ENCODE results near the gene PFKFB4. TPM values are rescaled to one million over a fixed set of nuclear protein-coding genes. Genes with fewer than 3 reads are reported as not detected.

PFKFB4 gene
- total RNA-seq, 2 experiments from 2014 or later = 58.4 to 63.7 TPM

DNA sequence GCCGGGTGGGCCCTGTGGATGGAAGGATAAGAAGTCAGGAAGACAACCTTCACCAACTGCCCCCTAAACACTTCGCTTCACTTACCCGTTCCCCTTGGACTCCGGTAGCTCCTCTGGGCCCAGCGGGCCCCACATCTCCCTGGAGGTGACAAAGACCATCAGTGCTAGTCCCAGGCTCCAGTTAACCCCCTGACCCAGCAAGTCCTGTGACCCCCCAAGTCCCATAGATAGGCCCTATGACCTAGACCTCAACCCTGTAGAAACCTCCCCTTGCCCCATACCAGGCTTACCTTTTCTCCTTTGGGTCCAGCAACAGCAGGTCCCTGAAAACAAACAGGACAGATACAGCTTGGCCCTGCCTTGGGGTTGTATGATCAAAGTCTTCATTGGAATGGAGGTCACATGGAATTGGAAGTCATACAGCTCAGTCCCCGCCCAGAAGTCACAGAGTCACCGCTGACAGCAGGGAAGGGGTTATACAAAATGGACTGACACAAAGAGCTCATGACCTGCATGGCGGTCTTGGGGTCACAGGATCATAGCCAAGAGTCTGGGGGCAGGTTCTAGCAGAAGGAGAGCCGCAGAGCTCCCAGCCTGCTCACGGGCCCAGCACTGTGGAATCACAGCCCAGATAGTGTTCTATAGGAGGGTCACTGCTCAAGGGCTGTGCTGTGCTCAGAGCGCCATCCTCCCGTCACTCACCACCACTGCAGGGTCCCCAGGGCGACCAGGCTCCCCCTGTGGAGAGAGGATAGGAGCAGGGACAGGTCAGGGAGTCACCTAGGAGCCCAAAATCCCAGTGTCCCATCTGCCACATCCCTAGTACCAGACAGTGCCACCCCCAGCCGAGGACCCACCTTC is 25.2 kb upstream of the PFKFB4 start:
- H3K36me3 Mint-ChIP-seq (ENCODE audit: low read depth) = no peaks in the 10 kb centered on the region
- ATAC-seq = no peak
- POLR2A ChIA-PET = interaction anchor here (0.5 kb wide), 1 partner anchor 951 kb away, joined by 4 read pairs; no protein-coding TSS in a partner anchor
- peaks cover 2% of the 10 kb centered on the region for H3K27me3 Mint-ChIP-seq
- H3K9me3 Mint-ChIP-seq (ENCODE audit: low read depth) = no peaks in the 10 kb centered on the region
- CTCF ChIA-PET = no interaction called here
- DNase-seq = no peak
- no peak overlapping the region for H3K4me3 Mint-ChIP-seq
- intact Hi-C loops (cut with DNase I, micrococcal nuclease) = no loop called here
- no peaks in the 10 kb centered on the region for H3K4me1 Mint-ChIP-seq
- H3K27ac Mint-ChIP-seq = no peak overlapping the region

DNA sequence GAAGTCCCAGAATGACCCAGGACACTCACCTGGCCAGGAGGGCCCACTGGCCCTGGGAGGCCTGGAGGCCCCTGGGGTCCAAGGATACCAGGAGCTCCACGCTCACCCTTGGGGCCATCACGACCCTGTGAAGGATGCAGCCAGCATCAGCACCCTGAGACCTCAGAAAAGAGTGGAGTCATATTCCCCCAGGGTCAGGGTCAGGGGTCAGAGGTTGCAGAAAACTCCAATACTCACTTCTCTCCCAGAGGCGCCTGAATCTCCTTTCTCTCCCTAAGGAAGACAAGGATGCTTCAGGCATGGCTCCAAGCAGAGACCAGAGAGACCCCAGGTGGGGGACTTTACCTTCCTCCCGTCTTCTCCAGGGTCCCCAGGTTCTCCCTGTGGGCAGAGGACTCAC is 20.0 kb upstream of the PFKFB4 start:
- POLR2A ChIA-PET = no interaction called here

DNA sequence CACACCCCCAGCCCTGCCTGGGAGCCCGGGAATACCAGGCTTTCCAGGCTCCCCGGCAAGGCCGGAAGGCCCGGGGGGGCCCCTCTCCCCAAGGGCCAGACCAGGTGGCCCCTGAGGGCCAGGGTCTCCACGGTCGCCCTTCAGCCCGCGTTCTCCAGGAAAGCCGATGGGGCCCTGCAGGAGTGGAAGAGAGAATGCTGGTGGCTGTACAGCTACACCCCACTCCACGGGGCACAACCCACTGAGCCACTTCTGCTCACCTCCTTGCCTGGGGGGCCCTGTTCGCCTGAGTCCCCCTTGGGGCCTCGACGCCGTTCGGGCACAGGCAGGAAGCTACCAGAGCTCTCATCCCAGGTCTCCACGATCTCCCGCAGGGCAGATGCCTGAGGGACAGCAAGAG is 18.8 kb upstream of the PFKFB4 start:
- H3K27ac Mint-ChIP-seq = no peak overlapping the region
- H3K9me3 Mint-ChIP-seq (ENCODE audit: low read depth) = no peaks in the 10 kb centered on the region
- H3K4me1 Mint-ChIP-seq = no peaks in the 10 kb centered on the region
- no peak for ATAC-seq
- no peaks in the 10 kb centered on the region for H3K36me3 Mint-ChIP-seq (ENCODE audit: low read depth)
- no peak overlapping the region for H3K4me3 Mint-ChIP-seq
- no peaks in the 10 kb centered on the region for H3K27me3 Mint-ChIP-seq
- intact Hi-C loops (cut with DNase I, micrococcal nuclease) = no loop called here
- no peak for DNase-seq
- ChIA-PET POLR2A (no interaction called here), CTCF (no interaction called here)

More for the DNA sequence above, 20.0 kb upstream of the PFKFB4 start:
- Mint-ChIP-seq H3K4me1 (no peaks in the 10 kb centered on the region), H3K27me3 (no peaks in the 10 kb centered on the region), H3K4me3 (no peak overlapping the region), H3K27ac (no peak overlapping the region), H3K36me3 (ENCODE audit: low read depth) (no peaks in the 10 kb centered on the region), H3K9me3 (ENCODE audit: low read depth) (no peaks in the 10 kb centered on the region)
- no peak for DNase-seq
- intact Hi-C loops (cut with DNase I, micrococcal nuclease) = no loop called here
- CTCF ChIA-PET = no interaction called here
- ATAC-seq = no peak

DNA sequence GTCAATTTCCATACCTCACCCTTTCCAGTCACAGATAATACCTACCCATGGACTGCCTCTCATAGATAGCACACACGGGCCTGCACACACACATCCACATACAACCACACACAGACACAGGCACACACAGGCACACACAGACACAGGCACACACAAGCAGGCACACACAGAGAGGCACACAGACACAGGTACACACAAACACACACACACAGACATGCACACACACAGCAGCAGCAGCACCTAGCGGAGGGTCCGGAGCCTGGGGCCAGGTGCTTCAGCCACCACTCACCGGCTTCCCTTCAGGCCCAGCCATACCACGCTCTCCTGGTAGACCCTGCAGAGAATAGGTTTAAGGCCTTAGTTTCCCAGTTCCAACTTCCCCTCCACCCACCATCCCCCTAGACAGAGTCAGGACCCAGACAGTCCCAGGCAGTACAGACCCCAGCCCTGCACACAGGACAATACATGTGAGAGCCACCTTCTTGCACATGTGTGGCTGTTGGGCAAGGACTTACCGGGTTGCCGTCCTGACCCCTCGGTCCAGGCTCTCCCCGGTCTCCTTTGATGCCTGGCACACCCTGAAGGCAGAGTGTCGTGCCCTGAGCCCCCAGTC is 17.5 kb upstream of the PFKFB4 start:
- no peak for ATAC-seq

DNA sequence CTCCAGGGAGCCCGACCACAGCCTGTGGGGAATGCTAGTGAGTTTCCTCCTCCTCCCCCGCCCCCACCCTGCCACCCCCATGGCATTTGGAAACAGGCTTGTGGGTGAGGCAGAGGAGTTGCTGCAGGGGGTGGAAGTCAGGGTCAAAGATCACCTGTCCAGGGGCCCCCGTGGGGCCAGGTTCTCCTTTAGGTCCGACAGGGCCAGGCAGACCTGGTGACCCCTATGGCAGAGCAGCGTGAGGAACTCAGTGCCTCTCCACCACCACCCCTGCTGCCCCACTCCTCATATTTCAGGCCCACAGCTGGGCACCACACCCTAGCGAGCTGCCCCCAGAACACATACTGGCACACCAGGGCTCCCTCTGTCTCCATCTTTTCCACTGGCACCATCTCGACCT is 15.9 kb upstream of the PFKFB4 start:
- CTCF ChIA-PET = no interaction called here
- DNase-seq (no peak), ATAC-seq (no peak)
- POLR2A ChIA-PET = no interaction called here
- Mint-ChIP-seq H3K4me1 (no peaks in the 10 kb centered on the region), H3K9me3 (ENCODE audit: low read depth) (no peaks in the 10 kb centered on the region), H3K4me3 (no peak overlapping the region), H3K27me3 (no peaks in the 10 kb centered on the region), H3K36me3 (ENCODE audit: low read depth) (no peaks in the 10 kb centered on the region), H3K27ac (no peak overlapping the region)
- intact Hi-C loops (cut with DNase I, micrococcal nuclease) = no loop called here

More for the DNA sequence above, 17.5 kb upstream of the PFKFB4 start:
- Mint-ChIP-seq H3K27me3 (no peaks in the 10 kb centered on the region), H3K9me3 (ENCODE audit: low read depth) (no peaks in the 10 kb centered on the region), H3K4me3 (no peak overlapping the region), H3K27ac (no peak overlapping the region), H3K36me3 (ENCODE audit: low read depth) (no peaks in the 10 kb centered on the region), H3K4me1 (no peaks in the 10 kb centered on the region)
- intact Hi-C loops (cut with DNase I, micrococcal nuclease) = no loop called here
- CTCF ChIA-PET = no interaction called here
- POLR2A ChIA-PET = no interaction called here
- no peak for DNase-seq

DNA sequence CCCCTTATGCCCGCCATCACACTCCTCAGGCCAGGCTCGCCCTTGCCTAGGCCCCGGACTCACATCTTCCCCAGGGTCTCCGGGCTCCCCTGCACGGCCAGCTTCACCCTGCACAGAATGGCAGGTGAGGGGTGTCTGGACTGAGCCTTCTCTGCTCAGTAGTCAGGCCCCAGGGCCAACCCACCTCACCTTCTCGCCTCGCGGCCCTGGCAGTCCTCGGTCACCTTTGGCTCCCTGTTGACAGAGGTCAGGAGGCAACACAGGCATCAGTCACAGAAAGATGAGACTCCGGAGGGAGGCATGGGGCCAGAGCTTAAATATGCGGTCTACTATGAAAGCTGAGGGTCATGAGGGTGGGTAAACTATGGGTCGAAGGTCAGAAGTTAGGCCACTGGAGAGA is 15.3 kb upstream of the PFKFB4 start:
- ChIA-PET CTCF (no interaction called here), POLR2A (no interaction called here)
- H3K27me3 Mint-ChIP-seq = no peaks in the 10 kb centered on the region
- no peaks in the 10 kb centered on the region for H3K9me3 Mint-ChIP-seq (ENCODE audit: low read depth)
- intact Hi-C loops (cut with DNase I, micrococcal nuclease) = no loop called here
- no peak for ATAC-seq
- no peaks in the 10 kb centered on the region for H3K36me3 Mint-ChIP-seq (ENCODE audit: low read depth)
- H3K27ac Mint-ChIP-seq = no peak overlapping the region
- H3K4me3 Mint-ChIP-seq = no peak overlapping the region
- DNase-seq = no peak
- no peaks in the 10 kb centered on the region for H3K4me1 Mint-ChIP-seq

DNA sequence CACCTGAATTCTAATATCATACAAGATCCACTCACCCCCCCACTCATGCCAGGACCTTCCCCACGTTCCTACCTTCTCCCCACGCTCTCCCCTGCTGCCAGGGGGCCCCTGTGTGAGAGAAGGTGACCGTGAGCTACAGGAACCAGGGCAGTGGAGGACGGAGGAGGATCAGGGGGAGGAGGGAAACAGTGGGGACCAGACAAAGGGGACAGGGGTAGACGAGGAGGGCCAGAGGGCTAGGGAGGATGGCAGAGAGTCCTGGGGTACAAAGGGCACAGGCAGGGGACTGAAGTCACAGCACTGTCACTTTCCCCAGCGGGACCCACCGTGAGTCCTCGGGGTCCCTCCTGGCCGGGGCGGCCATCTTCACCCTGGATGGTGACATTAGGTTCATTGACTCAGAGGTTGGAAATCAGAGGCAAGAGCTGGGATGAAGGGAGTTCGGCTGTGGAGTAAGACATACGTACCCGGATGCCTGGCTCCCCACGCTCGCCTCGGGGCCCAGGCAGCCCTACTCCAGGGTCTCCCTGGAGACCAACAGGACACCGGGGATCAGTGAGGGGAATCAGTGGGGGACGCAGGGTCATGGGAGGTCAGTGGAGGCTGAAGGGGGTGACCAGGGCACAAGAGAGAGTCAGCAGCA is 13.3 kb upstream of the PFKFB4 start:
- Mint-ChIP-seq H3K27me3 (no peaks in the 10 kb centered on the region), H3K36me3 (ENCODE audit: low read depth) (no peaks in the 10 kb centered on the region), H3K4me3 (no peak overlapping the region), H3K27ac (no peak overlapping the region), H3K4me1 (no peaks in the 10 kb centered on the region), H3K9me3 (ENCODE audit: low read depth) (no peaks in the 10 kb centered on the region)
- ChIA-PET POLR2A (no interaction called here), CTCF (no interaction called here)
- ATAC-seq = no peak
- DNase-seq = no peak
- intact Hi-C loops (cut with DNase I, micrococcal nuclease) = no loop called here

DNA sequence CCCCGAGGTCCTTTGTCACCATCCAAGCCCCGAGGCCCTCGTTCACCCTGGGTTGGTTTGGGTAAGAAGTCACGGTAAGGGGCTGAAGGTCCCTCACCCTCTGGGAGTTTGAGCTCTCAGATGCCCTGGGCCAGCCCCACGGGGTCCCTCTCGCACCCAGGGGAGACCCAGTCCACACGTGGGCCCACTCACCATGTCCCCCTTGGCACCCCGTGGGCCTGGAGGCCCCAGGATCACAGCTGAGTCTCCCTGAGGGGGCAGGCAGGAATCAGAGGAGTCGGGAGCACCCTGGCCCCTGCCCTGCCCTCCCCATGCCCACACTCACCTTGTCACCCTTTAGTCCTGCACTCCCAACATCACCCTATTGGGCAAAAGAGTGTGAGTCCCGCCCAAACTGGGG is 12.8 kb upstream of the PFKFB4 start:
- no peaks in the 10 kb centered on the region for H3K27me3 Mint-ChIP-seq
- DNase-seq = no peak
- CTCF ChIA-PET = no interaction called here
- no peaks in the 10 kb centered on the region for H3K4me1 Mint-ChIP-seq
- intact Hi-C loops (cut with DNase I, micrococcal nuclease) = no loop called here
- no peak overlapping the region for H3K27ac Mint-ChIP-seq
- no peak overlapping the region for H3K4me3 Mint-ChIP-seq
- POLR2A ChIA-PET = no interaction called here
- ATAC-seq = no peak
- H3K9me3 Mint-ChIP-seq (ENCODE audit: low read depth) = no peaks in the 10 kb centered on the region
- H3K36me3 Mint-ChIP-seq (ENCODE audit: low read depth) = no peaks in the 10 kb centered on the region

DNA sequence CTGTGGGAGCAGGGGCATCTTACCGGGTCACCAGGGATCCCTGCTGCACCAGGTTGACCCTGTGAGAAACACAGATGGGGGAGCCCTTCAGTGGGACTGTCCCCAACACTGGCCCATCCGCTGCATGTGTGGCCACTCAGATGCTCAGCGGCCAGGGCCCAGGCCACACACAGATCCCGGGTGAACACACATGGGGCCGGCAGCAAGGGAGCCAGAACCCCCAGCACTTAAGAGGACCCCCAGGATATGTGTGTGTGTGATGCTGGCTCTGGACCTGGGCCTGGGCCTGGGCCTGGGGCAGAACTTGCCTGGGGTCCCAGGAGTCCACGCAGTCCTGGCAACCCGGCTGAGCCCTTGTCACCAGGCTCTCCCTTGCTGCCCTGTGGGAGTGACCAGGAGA is 11.9 kb upstream of the PFKFB4 start:
- intact Hi-C loops (cut with DNase I, micrococcal nuclease) = no loop called here
- POLR2A ChIA-PET = no interaction called here
- no peaks in the 10 kb centered on the region for H3K27me3 Mint-ChIP-seq
- H3K27ac Mint-ChIP-seq = no peak overlapping the region
- CTCF ChIA-PET = interaction anchor here (0.6 kb wide), 1 partner anchor 293 kb away, joined by 3 read pairs; no protein-coding TSS in a partner anchor
- H3K4me1 Mint-ChIP-seq = peaks cover 3% of the 10 kb centered on the region
- H3K36me3 Mint-ChIP-seq (ENCODE audit: low read depth) = no peaks in the 10 kb centered on the region
- no peak for DNase-seq
- H3K9me3 Mint-ChIP-seq (ENCODE audit: low read depth) = no peaks in the 10 kb centered on the region
- ATAC-seq = no peak
- no peak overlapping the region for H3K4me3 Mint-ChIP-seq

DNA sequence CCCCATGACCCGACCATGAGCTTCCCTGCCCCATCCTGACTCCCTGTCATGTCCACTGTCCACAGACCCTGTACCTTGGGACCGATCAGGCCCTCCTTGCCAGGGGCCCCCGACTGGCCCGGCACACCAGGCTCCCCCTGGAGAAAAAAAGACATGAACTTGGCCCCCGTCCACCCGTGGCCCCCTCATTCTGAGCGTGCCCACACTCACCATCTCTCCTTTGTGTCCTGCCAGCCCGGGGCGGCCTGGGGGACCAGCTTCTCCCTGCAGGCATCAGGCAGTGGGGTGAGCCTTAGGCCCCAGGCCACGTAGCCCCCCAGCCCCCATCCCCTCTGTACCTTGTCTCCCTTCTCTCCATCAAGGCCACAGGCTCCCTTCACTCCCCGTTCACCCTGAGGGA is 10.9 kb upstream of the PFKFB4 start:
- ATAC-seq = no peak
- H3K4me3 Mint-ChIP-seq = no peak overlapping the region
- peaks cover 3% of the 10 kb centered on the region for H3K4me1 Mint-ChIP-seq
- no peak for DNase-seq
- no peaks in the 10 kb centered on the region for H3K27me3 Mint-ChIP-seq
- H3K36me3 Mint-ChIP-seq (ENCODE audit: low read depth) = no peaks in the 10 kb centered on the region
- POLR2A ChIA-PET = interaction anchor here (1.2 kb wide), 1 partner anchor 10 kb away, joined by 4 read pairs; no protein-coding TSS in a partner anchor
- intact Hi-C loops (cut with DNase I, micrococcal nuclease) = no loop called here
- CTCF ChIA-PET = interaction anchor here (0.7 to 1.1 kb wide), 3 partner anchors 9 to 203 kb away, joined by 3 read pairs; partner anchors contain the start of gene SLC26A6
- no peaks in the 10 kb centered on the region for H3K9me3 Mint-ChIP-seq (ENCODE audit: low read depth)
- H3K27ac Mint-ChIP-seq = no peak overlapping the region

DNA sequence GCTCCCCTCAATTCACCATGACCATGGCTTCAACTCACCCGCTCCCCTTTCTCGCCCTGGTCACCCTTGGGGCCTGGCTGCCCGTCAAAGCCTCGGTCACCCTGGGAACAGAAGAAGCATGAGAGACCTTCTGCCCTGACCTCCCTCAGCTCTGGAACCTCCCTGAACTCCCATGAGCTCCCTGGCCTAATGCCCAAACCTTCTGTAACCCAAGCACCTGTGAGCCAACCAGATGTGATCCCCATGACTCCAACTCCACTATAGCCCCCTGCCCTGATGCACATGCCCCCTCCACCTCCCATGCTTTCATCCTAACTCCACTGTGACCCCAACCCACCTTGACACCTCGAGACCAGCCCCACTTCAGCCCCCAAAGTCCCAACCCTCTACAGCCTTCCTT is 10.5 kb upstream of the PFKFB4 start:
- Mint-ChIP-seq H3K27me3 (no peaks in the 10 kb centered on the region), H3K9me3 (ENCODE audit: low read depth) (no peaks in the 10 kb centered on the region), H3K36me3 (ENCODE audit: low read depth) (no peaks in the 10 kb centered on the region), H3K4me1 (peaks cover 3% of the 10 kb centered on the region), H3K27ac (no peak overlapping the region), H3K4me3 (no peak overlapping the region)
- intact Hi-C loops (cut with DNase I, micrococcal nuclease) = no loop called here
- CTCF ChIA-PET = interaction anchor here (0.9 to 1.1 kb wide), 2 partner anchors 8 to 69 kb away, joined by 3 read pairs; partner anchors contain the start of gene SLC26A6
- ATAC-seq = no peak
- POLR2A ChIA-PET = interaction anchor here (1.2 kb wide), 1 partner anchor 11 kb away, joined by 4 read pairs; no protein-coding TSS in a partner anchor
- DNase-seq = no peak

DNA sequence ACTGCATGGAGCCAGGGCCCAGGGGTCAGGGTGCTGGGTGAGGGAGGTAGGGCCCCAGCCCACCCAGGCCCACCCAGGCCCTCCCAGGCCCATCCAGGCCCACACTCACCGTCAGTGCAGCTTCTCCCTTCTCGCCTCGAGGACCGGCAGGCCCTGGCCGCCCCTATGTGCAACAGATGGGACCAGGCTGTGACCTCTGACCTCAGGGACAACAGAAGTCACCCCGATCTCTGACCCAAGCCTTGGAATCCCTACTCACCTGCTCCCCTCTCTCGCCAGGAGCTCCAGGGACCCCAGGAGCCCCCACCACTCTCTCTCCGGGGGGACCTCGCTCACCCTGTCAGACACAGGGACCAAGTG is 9.8 kb upstream of the PFKFB4 start:
- ATAC-seq = no peak
- Mint-ChIP-seq H3K4me1 (peaks cover 3% of the 10 kb centered on the region), H3K27me3 (no peaks in the 10 kb centered on the region), H3K36me3 (ENCODE audit: low read depth) (no peaks in the 10 kb centered on the region), H3K4me3 (no peak overlapping the region), H3K27ac (no peak overlapping the region), H3K9me3 (ENCODE audit: low read depth) (no peaks in the 10 kb centered on the region)
- ChIA-PET POLR2A (interaction anchor here (1.2 kb wide), 1 partner anchor 11 kb away, joined by 4 read pairs; no protein-coding TSS in a partner anchor), CTCF (interaction anchor here (0.9 kb wide), 1 partner anchor 69 kb away, joined by 3 read pairs; the partner anchor contains the start of gene SLC26A6)
- DNase-seq = no peak
- intact Hi-C loops (cut with DNase I, micrococcal nuclease) = no loop called here
